Putamen (tissue), 1 donor: ENCODE results near the gene TIMM23B.
"Not testable (repeated sequence)": the region's sequence is repeated elsewhere in the genome, so short reads cannot be mapped to it uniquely, and the experiment has no call there.

Experiments
- DNase-seq: peaks from one replicate; pipeline ENCODE4 v3.0.0-alpha.2; 2016; ENCODE audit warnings: low spot score

Gene TIMM23B

GRCh38 chr10:49941447-49942338 is at the start of gene TIMM23B, which contains the start of gene PARG:
TSS of gene TIMM23B (plus strand) at chr10:49942053. CDS start at chr10:49942195, 142 bp downstream.
TSS of gene PARG (minus strand) at chr10:49942027. CDS start at chr10:49941725, 302 bp downstream.
- peak; percentile 76 for DNase-seq

- DNase-seq: not testable (repeated sequence)
These were observed 41.9 kb upstream of the TIMM23B start for GRCh38 chr10:49899999-49900398.

GRCh38 chr10:49900406-49900805 is 41.4 kb upstream of the TIMM23B start:
- not testable (repeated sequence) for DNase-seq

GRCh38 chr10:49903829-49904228 is 38.0 kb upstream of the TIMM23B start:
- not testable (repeated sequence) for DNase-seq

- DNase-seq: not testable (repeated sequence)
These were observed 33.4 kb upstream of the TIMM23B start for GRCh38 chr10:49908290-49909080.

- DNase-seq: not testable (repeated sequence)
These were observed 31.6 kb upstream of the TIMM23B start for GRCh38 chr10:49910295-49910694.

GRCh38 chr10:49916451-49916850 is 25.4 kb upstream of the TIMM23B start:
- not testable (repeated sequence) for DNase-seq

- not testable (repeated sequence) for DNase-seq
These were observed 23.9 kb upstream of the TIMM23B start for GRCh38 chr10:49917927-49918326.

- not testable (repeated sequence) for DNase-seq
These were observed 19.8 kb upstream of the TIMM23B start for GRCh38 chr10:49922041-49922440.

GRCh38 chr10:49923572-49923971 is 18.3 kb upstream of the TIMM23B start:
- not testable (repeated sequence) for DNase-seq

GRCh38 chr10:49931276-49931675 is 10.6 kb upstream of the TIMM23B start:
- DNase-seq: not testable (repeated sequence)

- DNase-seq: not testable (repeated sequence)
These were observed 9.7 kb upstream of the TIMM23B start for GRCh38 chr10:49931959-49932728.

GRCh38 chr10:49942339-49942705 is 469 bp downstream of the TIMM23B start:
- peak; percentile 1 for DNase-seq

GRCh38 chr10:49943607-49944006 is 1.8 kb downstream of the TIMM23B start:
- not testable (repeated sequence) for DNase-seq

GRCh38 chr10:49948142-49948541 is 6.3 kb downstream of the TIMM23B start:
- not testable (repeated sequence) for DNase-seq

GRCh38 chr10:49948737-49949136 is 6.9 kb downstream of the TIMM23B start:
- not testable (repeated sequence) for DNase-seq

- not testable (repeated sequence) for DNase-seq
These were observed 10.2 kb downstream of the TIMM23B start for GRCh38 chr10:49952006-49952405.

GRCh38 chr10:49953122-49953521 is 11.3 kb downstream of the TIMM23B start:
- not testable (repeated sequence) for DNase-seq

GRCh38 chr10:49970331-49970857 is 28.5 kb downstream of the TIMM23B start:
- not testable (repeated sequence) for DNase-seq

- not testable (repeated sequence) for DNase-seq
These were observed 29.6 kb downstream of the TIMM23B start for GRCh38 chr10:49971466-49971865.

GRCh38 chr10:49972094-49972493 is 30.2 kb downstream of the TIMM23B start:
- DNase-seq: not testable (repeated sequence)
